ENCODE data around the gene PPP1R13B.
"Not testable (repeated sequence)": the region's sequence is repeated elsewhere in the genome, so short reads cannot be mapped to it uniquely, and the experiment has no call there.

Gene PPP1R13B

GRCh38 chr14:103856607-103857006 is 9.2 kb upstream of the PPP1R13B start:
- no peak for DNase-seq

- DNase-seq, result no peak
These were observed 8.7 kb upstream of the PPP1R13B start for GRCh38 chr14:103856105-103856504.

GRCh38 chr14:103855734-103856095 is 8.3 kb upstream of the PPP1R13B start:
- no peak for DNase-seq

GRCh38 chr14:103854822-103855733 is 7.7 kb upstream of the PPP1R13B start:
- DNase-seq, result no peak

- DNase-seq, result no peak
These were observed 6.8 kb upstream of the PPP1R13B start for GRCh38 chr14:103854017-103854808.

- DNase-seq, result no peak
These were observed 1.9 kb upstream of the PPP1R13B start for GRCh38 chr14:103849151-103849886.

GRCh38 chr14:103848175-103849077 is 1.1 kb upstream of the PPP1R13B start:
- peak; percentile 61 for DNase-seq

GRCh38 chr14:103846543-103847450 is 578 bp downstream of the PPP1R13B start:
- DNase-seq, result peak; percentile 75

- DNase-seq, result no peak
These were observed 1.3 kb downstream of the PPP1R13B start for GRCh38 chr14:103846097-103846496.

- no peak for DNase-seq
These were observed 2.0 kb downstream of the PPP1R13B start for GRCh38 chr14:103845327-103845726.

GRCh38 chr14:103841265-103841664 is 6.1 kb downstream of the PPP1R13B start:
- DNase-seq, result not testable (repeated sequence)

GRCh38 chr14:103840014-103840413 is 7.4 kb downstream of the PPP1R13B start:
- no peak for DNase-seq

- DNase-seq, result no peak
These were observed 7.8 kb downstream of the PPP1R13B start for GRCh38 chr14:103839579-103839978.

GRCh38 chr14:103838117-103838516 is 9.3 kb downstream of the PPP1R13B start:
- no peak for DNase-seq

GRCh38 chr14:103836976-103837725 is 10.2 kb downstream of the PPP1R13B start:
- no peak for DNase-seq

GRCh38 chr14:103834956-103835355 is 12.4 kb downstream of the PPP1R13B start:
- DNase-seq, result no peak

- DNase-seq, result no peak
These were observed 13.7 kb downstream of the PPP1R13B start for GRCh38 chr14:103833711-103834110.

- DNase-seq, result peak; percentile 19
These were observed 15.3 kb downstream of the PPP1R13B start for GRCh38 chr14:103832046-103832445.

GRCh38 chr14:103830511-103831270 is 16.7 kb downstream of the PPP1R13B start:
- no peak for DNase-seq
